ENCODE results near the gene GPR52. TPM values are rescaled to one million over a fixed set of nuclear protein-coding genes. Genes with fewer than 3 reads are reported as not detected.

The GPR52 gene
- total RNA-seq, 1 donor from 2014 or later, result 0.54 TPM

GRCh38 chr1:174448974-174449373 lies 1.2 kb downstream of the GPR52 start:
- H3K27me3 Mint-ChIP-seq (ENCODE audit: unreplicated experiment), result no peaks in the 10 kb centered on the region
- H3K27ac Mint-ChIP-seq (ENCODE audit: unreplicated experiment), result no peak overlapping the region
- TF ChIP-seq CTCF (IDR thresholded peaks at IDR 0.05), result no peak
- H3K4me1 Mint-ChIP-seq (ENCODE audit: unreplicated experiment), result no peaks in the 10 kb centered on the region
- H3K4me3 Mint-ChIP-seq (ENCODE audit: unreplicated experiment), result no peak overlapping the region
- no peaks in the 10 kb centered on the region for H3K36me3 Mint-ChIP-seq (ENCODE audit: unreplicated experiment)
- no peaks in the 10 kb centered on the region for H3K9me3 Mint-ChIP-seq (ENCODE audit: unreplicated experiment)
- no peak for DNase-seq (ENCODE audit: extremely low spot score, unreplicated experiment)

- no peaks in the 10 kb centered on the region for H3K27me3 Mint-ChIP-seq (ENCODE audit: unreplicated experiment)
- no peaks in the 10 kb centered on the region for H3K36me3 Mint-ChIP-seq (ENCODE audit: unreplicated experiment)
- no peak for TF ChIP-seq CTCF (IDR thresholded peaks at IDR 0.05)
- H3K4me3 Mint-ChIP-seq (ENCODE audit: unreplicated experiment), result no peak overlapping the region
- no peak for DNase-seq (ENCODE audit: extremely low spot score, unreplicated experiment)
- H3K4me1 Mint-ChIP-seq (ENCODE audit: unreplicated experiment), result no peaks in the 10 kb centered on the region
- no peak overlapping the region for H3K27ac Mint-ChIP-seq (ENCODE audit: unreplicated experiment)
- H3K9me3 Mint-ChIP-seq (ENCODE audit: unreplicated experiment), result no peaks in the 10 kb centered on the region
These were observed 3.6 kb downstream of the GPR52 start for GRCh38 chr1:174451408-174451807.

GRCh38 chr1:174465855-174466254 lies 18.1 kb downstream of the GPR52 start:
- Mint-ChIP-seq H3K27ac (ENCODE audit: unreplicated experiment) (no peak overlapping the region), H3K27me3 (ENCODE audit: unreplicated experiment) (no peaks in the 10 kb centered on the region), H3K36me3 (ENCODE audit: unreplicated experiment) (no peaks in the 10 kb centered on the region), H3K4me1 (ENCODE audit: unreplicated experiment) (no peaks in the 10 kb centered on the region), H3K9me3 (ENCODE audit: unreplicated experiment) (no peaks in the 10 kb centered on the region), H3K4me3 (ENCODE audit: unreplicated experiment) (no peak overlapping the region)
- DNase-seq (ENCODE audit: extremely low spot score, unreplicated experiment), result no peak
- TF ChIP-seq CTCF (IDR thresholded peaks at IDR 0.05), result no peak

- Mint-ChIP-seq H3K4me1 (ENCODE audit: unreplicated experiment) (no peaks in the 10 kb centered on the region), H3K27me3 (ENCODE audit: unreplicated experiment) (no peaks in the 10 kb centered on the region), H3K36me3 (ENCODE audit: unreplicated experiment) (no peaks in the 10 kb centered on the region), H3K27ac (ENCODE audit: unreplicated experiment) (no peak overlapping the region), H3K9me3 (ENCODE audit: unreplicated experiment) (no peaks in the 10 kb centered on the region), H3K4me3 (ENCODE audit: unreplicated experiment) (no peak overlapping the region)
- no peak for DNase-seq (ENCODE audit: extremely low spot score, unreplicated experiment)
- TF ChIP-seq CTCF (IDR thresholded peaks at IDR 0.05), result no peak
These were observed 18.8 kb downstream of the GPR52 start for GRCh38 chr1:174466607-174467006.

GRCh38 chr1:174469052-174469451 lies 21.3 kb downstream of the GPR52 start:
- no peaks in the 10 kb centered on the region for H3K27me3 Mint-ChIP-seq (ENCODE audit: unreplicated experiment)
- no peak overlapping the region for H3K4me3 Mint-ChIP-seq (ENCODE audit: unreplicated experiment)
- H3K4me1 Mint-ChIP-seq (ENCODE audit: unreplicated experiment), result no peaks in the 10 kb centered on the region
- H3K27ac Mint-ChIP-seq (ENCODE audit: unreplicated experiment), result no peak overlapping the region
- DNase-seq (ENCODE audit: extremely low spot score, unreplicated experiment), result no peak
- H3K36me3 Mint-ChIP-seq (ENCODE audit: unreplicated experiment), result no peaks in the 10 kb centered on the region
- no peaks in the 10 kb centered on the region for H3K9me3 Mint-ChIP-seq (ENCODE audit: unreplicated experiment)
- no peak for TF ChIP-seq CTCF (IDR thresholded peaks at IDR 0.05)
